ENCODE measurements around the gene GLIS2.

GLIS2 gene

GRCh38 chr16:4386951-4387565 is 71.2 kb downstream of the GLIS2 start:
- ChIA-PET CTCF (interaction anchor here (8.3 kb wide), 1 partner anchor 16 kb away, joined by 100 read pairs; no protein-coding TSS in a partner anchor), POLR2A (no interaction called here)
- TF ChIP-seq CTCF (IDR thresholded peaks at IDR 0.05; ENCODE audit: control extremely low read depth, extremely low read depth, low read depth, missing control alignments) = no peak
- no peak for DNase-seq (ENCODE audit: extremely low spot score)

GRCh38 chr16:4387781-4388180 is 71.9 kb downstream of the GLIS2 start:
- no peak for TF ChIP-seq CTCF (IDR thresholded peaks at IDR 0.05; ENCODE audit: control extremely low read depth, extremely low read depth, low read depth, missing control alignments)
- CTCF ChIA-PET = interaction anchor here (8.3 kb wide), 1 partner anchor 15 kb away, joined by 100 read pairs; no protein-coding TSS in a partner anchor
- POLR2A ChIA-PET = no interaction called here
- no peak for DNase-seq (ENCODE audit: extremely low spot score)

- DNase-seq (ENCODE audit: extremely low spot score) = no peak
- POLR2A ChIA-PET = no interaction called here
- CTCF ChIA-PET = interaction anchor here (2.6 to 8.3 kb wide), 2 partner anchors 15 to 28 kb away, joined by 8 to 100 read pairs; no protein-coding TSS in a partner anchor
- TF ChIP-seq CTCF (IDR thresholded peaks at IDR 0.05; ENCODE audit: control extremely low read depth, extremely low read depth, low read depth, missing control alignments) = no peak
Observed at GRCh38 chr16:4388271-4389021, 72.6 kb downstream of the GLIS2 start.
